KMS-11 (cell line): ENCODE results near the gene CCDC15.

Experiments used
- H2AFZ ChIP-seq: fragments of 200-600 bp; sonication (generic); 2 replicates; pipeline ENCODE4 v1.6.1; 2016; ENCODE audit warnings: antibody characterized with exemption, mixed run types, low read depth
- H3K27ac ChIP-seq: fragments of 200-600 bp; sonication (generic); 2 replicates; pipeline ENCODE4 v1.6.1; 2016; ENCODE audit warnings: mild to moderate bottlenecking, mixed run types
- H3K27me3 ChIP-seq: fragments of 200-600 bp; sonication (generic); 2 replicates; pipeline ENCODE4 v1.6.1; 2017; ENCODE audit warnings: mild to moderate bottlenecking, low read depth, mixed run types, moderate library complexity; ENCODE audit not compliant: insufficient read depth
- H3K36me3 ChIP-seq: fragments of 200-600 bp; sonication (generic); 2 replicates; pipeline ENCODE4 v1.6.1; 2017; ENCODE audit warnings: mild to moderate bottlenecking, mixed run types; ENCODE audit not compliant: insufficient read depth
- H3K4me1 ChIP-seq: fragments of 200-600 bp; sonication (generic); 2 replicates; pipeline ENCODE4 v1.6.1; 2016; ENCODE audit warnings: mild to moderate bottlenecking, low read depth, mixed run types; ENCODE audit not compliant: poor library complexity, severe bottlenecking
- H3K4me2 ChIP-seq: fragments of 200-600 bp; sonication (generic); 2 replicates; pipeline ENCODE4 v1.7.0; 2016; ENCODE audit warnings: mild to moderate bottlenecking, mixed run types
- H3K4me3 ChIP-seq: fragments of 200-600 bp; sonication (generic); IDR thresholded peaks from 2 replicates; pipeline ENCODE4 v1.6.1; 2017; ENCODE audit warnings: low read depth, low read length, mixed read lengths; ENCODE audit not compliant: insufficient read depth
- H3K79me2 ChIP-seq: fragments of 200-600 bp; sonication (generic); 2 replicates; pipeline ENCODE4 v1.6.1; 2016; ENCODE audit warnings: low read depth, mixed run types; ENCODE audit not compliant: insufficient read depth
- H3K9ac ChIP-seq: fragments of 200-600 bp; sonication (generic); 2 replicates; pipeline ENCODE4 v1.6.1; 2016; ENCODE audit warnings: mild to moderate bottlenecking, mixed run types
- H4K20me1 ChIP-seq: fragments of 200-600 bp; sonication (generic); 2 replicates; pipeline ENCODE4 v1.6.1; 2016; ENCODE audit warnings: mild to moderate bottlenecking, mixed run types; ENCODE audit not compliant: insufficient read depth
- TF ChIP-seq, protein P1 (sequence below): fragments of 200-600 bp; sonication (generic); conservative IDR thresholded peaks from 2 replicates; pipeline ENCODE4 v1.6.1; 2017; ENCODE audit warnings: low read depth, mild to moderate bottlenecking, antibody characterized with exemption, low read length, moderate library complexity, mixed read lengths

The CCDC15 gene

DNA sequence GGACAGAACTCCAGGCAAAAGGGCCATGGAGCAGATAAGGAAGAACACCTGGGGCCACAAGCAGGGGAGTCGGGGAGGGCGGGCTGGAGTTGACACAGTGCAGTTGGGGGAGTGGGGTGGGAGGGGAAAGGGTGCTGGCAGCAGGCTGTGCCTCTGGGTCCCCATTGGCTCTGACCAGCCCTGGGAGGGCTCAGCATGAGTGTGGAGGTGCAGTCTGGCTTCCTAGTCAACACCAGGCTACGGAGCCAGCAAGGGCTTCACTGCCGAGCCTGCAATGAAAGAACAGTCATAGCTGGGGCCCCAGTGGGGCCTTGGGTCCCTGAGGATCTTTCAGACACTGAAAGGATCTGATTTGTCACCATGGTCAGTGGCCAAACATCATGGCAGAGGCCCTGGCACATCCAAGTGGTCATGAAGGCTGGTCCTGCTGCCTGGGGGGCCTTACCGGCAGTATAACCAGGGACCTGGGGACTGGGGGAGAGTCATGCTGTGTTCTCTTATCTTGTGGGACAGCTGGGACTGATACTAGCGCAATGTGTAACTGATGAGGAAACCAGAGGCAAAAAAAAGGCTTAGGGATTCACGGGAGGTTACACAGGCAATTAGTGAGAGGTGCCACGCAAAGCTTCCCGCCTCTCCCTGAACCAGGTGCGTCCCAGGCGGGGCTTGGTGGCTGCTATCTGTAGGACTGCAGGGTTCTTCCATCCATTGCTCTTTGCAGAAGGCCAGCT is 120.7 kb downstream of the CCDC15 start:
- Histone ChIP-seq H3K4me2 (no peak overlapping the region), H4K20me1 (no peaks in the 10 kb centered on the region), H2AFZ (no peak overlapping the region), H3K4me1 (no peaks in the 10 kb centered on the region), H3K79me2 (no peaks in the 10 kb centered on the region), H3K27me3 (no peaks in the 10 kb centered on the region), H3K4me3 (no peak overlapping the region), H3K9ac (no peak overlapping the region), H3K36me3 (no peaks in the 10 kb centered on the region), H3K27ac (no peak overlapping the region)
- TF ChIP-seq, protein P1, sequence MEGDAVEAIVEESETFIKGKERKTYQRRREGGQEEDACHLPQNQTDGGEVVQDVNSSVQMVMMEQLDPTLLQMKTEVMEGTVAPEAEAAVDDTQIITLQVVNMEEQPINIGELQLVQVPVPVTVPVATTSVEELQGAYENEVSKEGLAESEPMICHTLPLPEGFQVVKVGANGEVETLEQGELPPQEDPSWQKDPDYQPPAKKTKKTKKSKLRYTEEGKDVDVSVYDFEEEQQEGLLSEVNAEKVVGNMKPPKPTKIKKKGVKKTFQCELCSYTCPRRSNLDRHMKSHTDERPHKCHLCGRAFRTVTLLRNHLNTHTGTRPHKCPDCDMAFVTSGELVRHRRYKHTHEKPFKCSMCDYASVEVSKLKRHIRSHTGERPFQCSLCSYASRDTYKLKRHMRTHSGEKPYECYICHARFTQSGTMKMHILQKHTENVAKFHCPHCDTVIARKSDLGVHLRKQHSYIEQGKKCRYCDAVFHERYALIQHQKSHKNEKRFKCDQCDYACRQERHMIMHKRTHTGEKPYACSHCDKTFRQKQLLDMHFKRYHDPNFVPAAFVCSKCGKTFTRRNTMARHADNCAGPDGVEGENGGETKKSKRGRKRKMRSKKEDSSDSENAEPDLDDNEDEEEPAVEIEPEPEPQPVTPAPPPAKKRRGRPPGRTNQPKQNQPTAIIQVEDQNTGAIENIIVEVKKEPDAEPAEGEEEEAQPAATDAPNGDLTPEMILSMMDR = no peak

DNA sequence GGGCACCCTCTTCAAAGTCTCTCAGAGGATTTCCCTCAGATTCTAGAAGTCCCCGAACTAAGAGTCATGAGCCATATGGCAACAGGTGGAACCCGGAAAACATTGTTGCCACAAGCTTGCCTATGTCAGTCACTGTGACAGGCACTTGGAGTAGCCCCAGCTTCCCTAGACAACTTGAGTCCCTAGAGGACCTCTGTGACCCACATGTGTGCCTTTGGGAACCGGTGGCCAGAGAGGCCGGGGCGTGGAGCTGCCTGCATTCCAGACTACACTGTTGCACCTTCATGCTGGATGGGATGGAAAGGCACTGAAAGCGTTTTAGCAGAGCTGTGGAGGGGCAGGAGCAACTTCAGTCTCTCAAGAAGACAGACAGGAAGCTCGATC is 121.2 kb downstream of the CCDC15 start:
- no peaks in the 10 kb centered on the region for H3K36me3 ChIP-seq
- no peaks in the 10 kb centered on the region for H3K79me2 ChIP-seq
- no peaks in the 10 kb centered on the region for H3K4me1 ChIP-seq
- no peak overlapping the region for H3K9ac ChIP-seq
- H3K27me3 ChIP-seq = no peaks in the 10 kb centered on the region
- H4K20me1 ChIP-seq = no peaks in the 10 kb centered on the region
- TF ChIP-seq, protein P1 = no peak
- no peak overlapping the region for H3K27ac ChIP-seq
- H3K4me2 ChIP-seq = no peak overlapping the region
- no peak overlapping the region for H2AFZ ChIP-seq
- no peak overlapping the region for H3K4me3 ChIP-seq

DNA sequence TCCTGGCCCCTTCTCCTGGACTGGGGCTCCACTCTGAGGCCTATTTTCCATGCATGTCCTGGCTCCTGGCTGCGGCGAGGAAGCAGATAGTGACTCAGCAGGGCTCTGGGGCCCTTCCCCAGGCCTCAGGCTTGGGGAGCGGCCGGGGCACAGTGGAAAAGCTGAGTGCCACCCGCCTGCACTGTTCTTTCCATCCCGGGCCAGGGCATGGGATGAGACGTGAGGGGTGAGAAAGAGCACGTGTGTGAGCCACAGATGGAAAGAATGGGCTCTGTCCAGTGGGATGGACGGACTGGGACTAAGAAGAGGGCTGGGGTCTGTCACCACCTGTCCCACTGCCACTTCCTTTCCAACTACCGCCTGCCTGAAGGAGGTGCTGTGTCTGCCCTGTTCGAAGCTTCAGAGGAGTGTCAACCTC is 121.9 kb downstream of the CCDC15 start:
- Histone ChIP-seq H3K9ac (no peak overlapping the region), H3K4me3 (no peak overlapping the region), H2AFZ (no peak overlapping the region), H3K4me1 (no peaks in the 10 kb centered on the region), H3K36me3 (no peaks in the 10 kb centered on the region), H3K79me2 (no peaks in the 10 kb centered on the region), H3K4me2 (no peak overlapping the region), H3K27ac (no peak overlapping the region), H4K20me1 (no peaks in the 10 kb centered on the region), H3K27me3 (no peaks in the 10 kb centered on the region)
- TF ChIP-seq, protein P1 = no peak

DNA sequence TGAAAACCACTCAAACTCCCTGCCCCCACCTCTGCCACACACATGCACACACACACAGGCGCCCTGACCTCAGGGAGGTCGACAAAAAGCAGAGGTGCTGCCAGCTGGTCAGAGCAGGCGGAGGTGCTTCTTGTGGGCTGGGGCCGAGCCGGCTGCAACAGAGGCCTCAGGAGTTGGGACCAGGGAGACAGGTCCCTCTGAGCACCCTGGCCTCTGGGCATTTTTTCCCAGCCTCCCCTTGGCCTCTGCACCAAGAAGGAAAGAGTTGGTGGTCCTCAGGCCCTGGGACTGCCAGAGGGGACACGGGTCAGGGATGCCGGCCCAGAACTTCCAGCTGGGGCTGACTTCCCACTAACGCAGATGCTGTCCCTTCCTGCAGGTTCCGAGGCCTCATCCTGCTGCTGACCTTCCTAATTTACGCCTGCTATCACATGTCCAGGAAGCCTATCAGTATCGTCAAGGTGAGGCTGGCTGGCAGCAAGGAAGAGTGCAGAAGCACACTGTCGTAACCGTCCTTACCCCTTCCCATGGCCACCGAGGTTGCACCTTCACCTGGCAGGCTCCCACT is 122.5 kb downstream of the CCDC15 start:
- no peak overlapping the region for H3K27ac ChIP-seq

More for the DNA sequence above, 122.5 kb downstream of the CCDC15 start:
- H3K27me3 ChIP-seq = no peaks in the 10 kb centered on the region
- H3K79me2 ChIP-seq = no peaks in the 10 kb centered on the region
- H3K4me1 ChIP-seq = no peaks in the 10 kb centered on the region
- no peak overlapping the region for H3K4me3 ChIP-seq
- no peaks in the 10 kb centered on the region for H3K36me3 ChIP-seq
- no peak overlapping the region for H3K9ac ChIP-seq
- TF ChIP-seq, protein P1 = no peak
- H4K20me1 ChIP-seq = no peaks in the 10 kb centered on the region
- no peak overlapping the region for H3K4me2 ChIP-seq
- H2AFZ ChIP-seq = no peak overlapping the region
